Osteoblast (primary cell): ENCODE measurements around the gene WFDC6. TPM values are rescaled to one million over a fixed set of nuclear protein-coding genes. Genes with fewer than 3 reads are reported as not detected.

Experiments used
- DNase-seq: peaks from one replicate; pipeline ENCODE4 v3.0.0; 2011; ENCODE audit warnings: low spot score, mixed read lengths; ENCODE audit not compliant: insufficient read length; ENCODE audit errors: missing footprints
- H2AFZ ChIP-seq: 2 replicates; pipeline ENCODE4 v1.6.0; 2011; ENCODE audit warnings: mild to moderate bottlenecking, low read length
- H3K27ac ChIP-seq: 2 replicates; pipeline ENCODE4 v1.5.1; 2011; ENCODE audit warnings: mild to moderate bottlenecking, low read depth, low read length, moderate library complexity
- H3K27me3 ChIP-seq: 2 replicates; pipeline ENCODE4 v1.6.0; 2012; ENCODE audit warnings: mild to moderate bottlenecking, control low read depth, inconsistent platforms, low read length, moderate library complexity; ENCODE audit not compliant: insufficient read depth
- H3K36me3 ChIP-seq: 2 replicates; pipeline ENCODE4 v1.5.1; 2011; ENCODE audit warnings: mild to moderate bottlenecking, low read length, control low read depth, moderate library complexity; ENCODE audit not compliant: insufficient read depth
- H3K4me1 ChIP-seq: 2 replicates; pipeline ENCODE4 v1.5.1; 2011; ENCODE audit warnings: mild to moderate bottlenecking, low read length, control low read depth, moderate library complexity; ENCODE audit not compliant: insufficient read depth
- H3K4me2 ChIP-seq: 2 replicates; pipeline ENCODE4 v1.6.0; 2011; ENCODE audit warnings: mild to moderate bottlenecking, low read length; ENCODE audit not compliant: insufficient read depth
- H3K4me3 ChIP-seq: fragments of 200-600 bp; sonication (generic); 3 replicates; pipeline ENCODE4 v1.5.1; 2012; ENCODE audit warnings: mild to moderate bottlenecking, low read length, inconsistent platforms; ENCODE audit not compliant: insufficient read depth
- H3K79me2 ChIP-seq: 2 replicates; pipeline ENCODE4 v1.6.0; 2012; ENCODE audit warnings: mild to moderate bottlenecking, low read length, control low read depth, inconsistent platforms; ENCODE audit not compliant: insufficient read depth
- H3K9me3 ChIP-seq: 2 replicates; pipeline ENCODE4 v1.5.1; 2011; ENCODE audit warnings: low read depth, low read length, control low read depth
- H4K20me1 ChIP-seq: 2 replicates; pipeline ENCODE4 v1.6.0; 2012; ENCODE audit warnings: mild to moderate bottlenecking, low read length, control low read depth; ENCODE audit not compliant: insufficient read depth
- small RNA-seq: library from RNA; depleted of rRNA; stranded (forward); fragments of <200 nt; gene quantifications from one replicate; pipeline ENCODE3, GENCODE V24; 2012
- total RNA-seq: library from RNA; depleted of rRNA; stranded (reverse); fragments of >200 nt; gene quantifications from 2 replicates; pipeline ENCODE4 v1.2.3, GENCODE V29; 2012
- TF ChIP-seq, protein P1 (sequence below): IDR thresholded peaks from 2 replicates; pipeline ENCODE4 v1.5.1; 2011; ENCODE audit warnings: mild to moderate bottlenecking, low read depth, low read length, moderate library complexity; ENCODE audit errors: extremely low read depth

Gene WFDC6
- total RNA-seq, 1 donor = not detected

DNA sequence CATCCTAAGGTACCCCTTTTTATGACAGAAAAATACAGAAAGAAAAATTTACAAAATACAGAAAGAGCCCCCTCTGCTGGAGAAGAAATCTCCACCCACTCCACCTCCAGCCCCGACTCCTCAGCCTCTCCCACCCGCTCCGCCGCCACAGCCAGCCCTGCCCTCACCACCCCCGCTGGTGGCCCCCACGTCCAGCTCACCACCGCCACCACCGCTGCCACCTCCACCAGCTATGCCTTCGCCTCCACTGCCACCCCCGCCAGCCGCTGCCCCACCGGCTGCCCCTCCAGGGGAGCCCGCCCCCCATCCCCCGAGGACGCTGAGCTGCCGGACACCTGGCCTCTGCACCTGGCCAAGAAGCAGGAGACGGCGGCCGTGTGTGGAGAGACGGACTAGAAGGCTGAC, 52.0 kb downstream of the WFDC6 start:
- TF ChIP-seq, protein P1, sequence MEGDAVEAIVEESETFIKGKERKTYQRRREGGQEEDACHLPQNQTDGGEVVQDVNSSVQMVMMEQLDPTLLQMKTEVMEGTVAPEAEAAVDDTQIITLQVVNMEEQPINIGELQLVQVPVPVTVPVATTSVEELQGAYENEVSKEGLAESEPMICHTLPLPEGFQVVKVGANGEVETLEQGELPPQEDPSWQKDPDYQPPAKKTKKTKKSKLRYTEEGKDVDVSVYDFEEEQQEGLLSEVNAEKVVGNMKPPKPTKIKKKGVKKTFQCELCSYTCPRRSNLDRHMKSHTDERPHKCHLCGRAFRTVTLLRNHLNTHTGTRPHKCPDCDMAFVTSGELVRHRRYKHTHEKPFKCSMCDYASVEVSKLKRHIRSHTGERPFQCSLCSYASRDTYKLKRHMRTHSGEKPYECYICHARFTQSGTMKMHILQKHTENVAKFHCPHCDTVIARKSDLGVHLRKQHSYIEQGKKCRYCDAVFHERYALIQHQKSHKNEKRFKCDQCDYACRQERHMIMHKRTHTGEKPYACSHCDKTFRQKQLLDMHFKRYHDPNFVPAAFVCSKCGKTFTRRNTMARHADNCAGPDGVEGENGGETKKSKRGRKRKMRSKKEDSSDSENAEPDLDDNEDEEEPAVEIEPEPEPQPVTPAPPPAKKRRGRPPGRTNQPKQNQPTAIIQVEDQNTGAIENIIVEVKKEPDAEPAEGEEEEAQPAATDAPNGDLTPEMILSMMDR = no peak

DNA sequence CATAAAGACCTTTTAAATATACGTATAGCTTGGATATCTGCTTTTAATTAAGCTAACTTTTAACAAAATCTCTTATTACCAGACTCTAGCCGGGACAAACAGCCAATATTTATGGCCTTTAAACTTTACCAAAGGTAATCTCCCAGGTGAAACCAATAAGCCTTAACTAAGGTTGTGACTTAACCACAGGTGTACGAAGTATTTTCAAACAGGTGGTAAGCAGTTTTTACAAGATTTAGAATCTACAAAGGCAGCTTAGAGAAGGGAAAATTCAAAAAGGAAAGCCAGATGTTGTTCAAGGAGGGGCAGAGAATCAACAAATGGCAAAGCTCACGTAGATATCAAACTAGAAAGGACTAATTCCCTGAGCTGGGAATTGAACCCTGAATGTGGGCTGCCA, 53.9 kb downstream of the WFDC6 start:
- Histone ChIP-seq H3K4me2 (no peak overlapping the region), H3K36me3 (no peaks in the 10 kb centered on the region), H3K9me3 (no peaks in the 10 kb centered on the region), H4K20me1 (no peaks in the 10 kb centered on the region), H2AFZ (no peak overlapping the region), H3K4me1 (no peaks in the 10 kb centered on the region), H3K4me3 (no peak overlapping the region), H3K79me2 (no peaks in the 10 kb centered on the region), H3K27ac (no peak overlapping the region), H3K27me3 (peaks cover 17% of the 10 kb centered on the region)
- no peak for DNase-seq
- TF ChIP-seq, protein P1 = no peak

More for the DNA sequence above, 52.0 kb downstream of the WFDC6 start:
- Histone ChIP-seq H3K79me2 (no peaks in the 10 kb centered on the region), H3K4me1 (no peaks in the 10 kb centered on the region), H3K27me3 (peaks cover 17% of the 10 kb centered on the region), H3K4me3 (no peak overlapping the region), H3K36me3 (no peaks in the 10 kb centered on the region), H3K9me3 (no peaks in the 10 kb centered on the region), H4K20me1 (no peaks in the 10 kb centered on the region), H2AFZ (no peak overlapping the region), H3K27ac (no peak overlapping the region), H3K4me2 (no peak overlapping the region)
- DNase-seq = no peak

DNA sequence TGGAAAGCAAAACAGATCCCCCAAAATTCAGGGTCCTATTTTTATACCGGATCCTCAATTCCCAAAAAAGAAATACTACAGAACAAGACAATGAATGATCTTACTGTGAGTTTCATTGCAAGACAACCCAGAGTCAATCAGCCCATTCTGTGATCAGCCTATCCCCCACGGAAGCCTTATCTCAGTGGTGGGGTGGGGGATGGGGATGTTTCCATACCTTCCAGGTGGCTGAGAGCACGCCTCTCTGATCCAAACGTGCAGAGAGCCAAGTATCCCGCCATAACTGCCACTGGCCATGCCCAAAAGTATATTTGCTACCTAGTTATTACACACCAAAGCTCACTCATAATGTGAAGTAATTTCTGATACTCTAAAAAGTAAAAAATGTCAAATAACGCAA, 54.6 kb downstream of the WFDC6 start:
- Histone ChIP-seq H3K36me3 (no peaks in the 10 kb centered on the region), H4K20me1 (no peaks in the 10 kb centered on the region)
- TF ChIP-seq, protein P1 = no peak

More for the DNA sequence above, 54.6 kb downstream of the WFDC6 start:
- Histone ChIP-seq H3K27me3 (peaks cover 17% of the 10 kb centered on the region), H2AFZ (no peak overlapping the region), H3K4me3 (no peak overlapping the region), H3K27ac (no peak overlapping the region), H3K9me3 (no peaks in the 10 kb centered on the region), H3K4me1 (no peaks in the 10 kb centered on the region), H3K79me2 (no peaks in the 10 kb centered on the region), H3K4me2 (no peak overlapping the region)
- no peak for DNase-seq

Small RNAs within 50 kb of the gene (small RNA-seq; reads per million reads assigned to genes)
- gene AL031663.1 (not detected), gene HSPD1P21 (not detected), gene RNA5SP485 (not detected)

Other genes starting within 250 kb of the WFDC6 start
- gene RBPJL, start 232.6 kb downstream of the WFDC6 start, total RNA-seq = not detected in 2 replicates
- gene MATN4, start 231.2 kb downstream of the WFDC6 start, total RNA-seq = under 0.01 TPM in 1 of 2 replicates, not detected in the other
- 182 and 267 TPM in 2 replicates for gene SDC4, start 191.1 kb downstream of the WFDC6 start, total RNA-seq
- gene SYS1, start 176.3 kb downstream of the WFDC6 start, total RNA-seq = 26.5 and 31.8 TPM in 2 replicates
- gene TP53TG5, start 161.2 kb downstream of the WFDC6 start, total RNA-seq = not detected in 2 replicates
- gene DBNDD2, start 131.2 kb downstream of the WFDC6 start, total RNA-seq = 8.7 and 13.0 TPM in 2 replicates
- gene PIGT, start 123.3 kb downstream of the WFDC6 start, total RNA-seq = 52.8 and 56.6 TPM in 2 replicates
- gene WFDC2, start 69.7 kb downstream of the WFDC6 start, total RNA-seq = not detected in 2 replicates
- gene SPINT3, start 23.9 kb downstream of the WFDC6 start, total RNA-seq = not detected in 2 replicates
- not detected in 2 replicates for gene EPPIN, start 7.9 kb upstream of the WFDC6 start, total RNA-seq
- not detected in 2 replicates for gene WFDC8, start 39.8 kb upstream of the WFDC6 start, total RNA-seq
- not detected in 2 replicates for gene WFDC10A, start 90.3 kb upstream of the WFDC6 start, total RNA-seq
- not detected in 2 replicates for gene WFDC9, start 91.8 kb upstream of the WFDC6 start, total RNA-seq
- gene WFDC11, start 130.8 kb upstream of the WFDC6 start, total RNA-seq = not detected in 2 replicates
- gene WFDC13, start 162.6 kb upstream of the WFDC6 start, total RNA-seq = not detected in 2 replicates
- gene WFDC10B, start 165.5 kb upstream of the WFDC6 start, total RNA-seq = not detected in 2 replicates
- gene SPINT4, start 182.9 kb upstream of the WFDC6 start, total RNA-seq = not detected in 2 replicates